Natural killer cell (primary cell): ENCODE results near the gene CAPN14. TPM values are rescaled to one million over a fixed set of nuclear protein-coding genes. Genes with fewer than 3 reads are reported as not detected.
A peak's percentile ranks its signal among the peaks of the same experiment; 100 is the strongest.

Experiments
- ATAC-seq, 3 donors: fragments of 150-1000 bp in 2 of 3; fragments of 200-7000 bp in 1 of 3; cut with Tn5 transposase; 1 replicate in 1 of 3; 2 replicates in 2 of 3; pipeline ENCODE4 v1.10.0; 2021; ENCODE audit warnings: mild to moderate bottlenecking in 2 of 3, moderate library complexity in 2 of 3
- DNase-seq, 2 donors: peaks; one replicate each; pipeline versions ENCODE4 v3.0.0 to v3.0.0-alpha.2; 2013 to 2021; ENCODE audit warnings: mixed read lengths in 1 of 2
- H3K27ac ChIP-seq: one replicate; pipeline ENCODE4 v1.5.1; 2013; ENCODE audit warnings: mild to moderate bottlenecking, low read length
- H3K27me3 ChIP-seq: one replicate; pipeline ENCODE4 v1.6.1; 2013; ENCODE audit warnings: low read length; ENCODE audit not compliant: control insufficient read depth, insufficient read depth
- H3K36me3 ChIP-seq: one replicate; pipeline ENCODE4 v1.6.1; 2013; ENCODE audit warnings: low read length; ENCODE audit not compliant: control insufficient read depth, insufficient read depth
- H3K4me1 ChIP-seq: one replicate; pipeline ENCODE4 v1.6.1; 2013; ENCODE audit warnings: low read length; ENCODE audit not compliant: control insufficient read depth, insufficient read depth
- H3K4me3 ChIP-seq: one replicate; pipeline ENCODE4 v1.5.1; 2013; ENCODE audit warnings: low read length
- H3K9me3 ChIP-seq: one replicate; pipeline ENCODE4 v1.6.1; 2013; ENCODE audit warnings: low read length; ENCODE audit not compliant: control insufficient read depth, insufficient read depth
- H3K27ac Mint-ChIP-seq, 2 donors: one replicate each; pipeline ENCODE4 v1.8.0; 2022; ENCODE audit warnings: mild to moderate bottlenecking in 2 of 2, mixed read lengths in 2 of 2, moderate library complexity in 1 of 2
- H3K27me3 Mint-ChIP-seq, 2 donors: one replicate each; pipeline ENCODE4 v1.8.0; 2022; ENCODE audit warnings: low read depth in 2 of 2, mixed read lengths in 2 of 2
- H3K36me3 Mint-ChIP-seq: one replicate; pipeline ENCODE4 v1.8.0; 2022; ENCODE audit warnings: mixed read lengths
- H3K4me1 Mint-ChIP-seq, 2 donors: one replicate each; pipeline ENCODE4 v1.8.0; 2022; ENCODE audit warnings: mixed read lengths in 2 of 2
- H3K4me3 Mint-ChIP-seq: one replicate; pipeline ENCODE4 v1.8.0; 2022; ENCODE audit warnings: mild to moderate bottlenecking, moderate library complexity, mixed read lengths
- H3K9me3 Mint-ChIP-seq, 2 donors: one replicate each; pipeline ENCODE4 v1.8.0; 2022; ENCODE audit warnings: mixed read lengths in 2 of 2
- WGBS: methylation state at CpG from one replicate; pipeline ENCODE4 v1.1.7; 2013; ENCODE audit warnings: missing lambda C conversion rate; ENCODE audit not compliant: insufficient coverage; 5-methylcytosine and 5-hydroxymethylcytosine counted together
- intact Hi-C: fragments of 100-400 bp; cut with micrococcal nuclease; formaldehyde crosslinking; loops from one replicate; pipeline ENCODE4 v1.14.2; 2022
- total RNA-seq, 4 donors: library from RNA; stranded (reverse); fragments of 120-200 nt in 1 of 4; gene quantifications; one replicate each; pipeline versions ENCODE4 v1.2.3 to v1.2.4, GENCODE V29; 2013 to 2022
- TF ChIP-seq, protein P1 (sequence below): fragments of 200-600 bp; IDR thresholded peaks from one replicate; pipeline ENCODE4 v1.8.0; 2022; ENCODE audit warnings: antibody characterized with exemption

CAPN14 gene
- total RNA-seq, 3 donors from 2014 or later (not counting 1 experiment from before 2014, with no cell fraction given) = 0.33 to 0.43 TPM; not detected in 1

DNA sequence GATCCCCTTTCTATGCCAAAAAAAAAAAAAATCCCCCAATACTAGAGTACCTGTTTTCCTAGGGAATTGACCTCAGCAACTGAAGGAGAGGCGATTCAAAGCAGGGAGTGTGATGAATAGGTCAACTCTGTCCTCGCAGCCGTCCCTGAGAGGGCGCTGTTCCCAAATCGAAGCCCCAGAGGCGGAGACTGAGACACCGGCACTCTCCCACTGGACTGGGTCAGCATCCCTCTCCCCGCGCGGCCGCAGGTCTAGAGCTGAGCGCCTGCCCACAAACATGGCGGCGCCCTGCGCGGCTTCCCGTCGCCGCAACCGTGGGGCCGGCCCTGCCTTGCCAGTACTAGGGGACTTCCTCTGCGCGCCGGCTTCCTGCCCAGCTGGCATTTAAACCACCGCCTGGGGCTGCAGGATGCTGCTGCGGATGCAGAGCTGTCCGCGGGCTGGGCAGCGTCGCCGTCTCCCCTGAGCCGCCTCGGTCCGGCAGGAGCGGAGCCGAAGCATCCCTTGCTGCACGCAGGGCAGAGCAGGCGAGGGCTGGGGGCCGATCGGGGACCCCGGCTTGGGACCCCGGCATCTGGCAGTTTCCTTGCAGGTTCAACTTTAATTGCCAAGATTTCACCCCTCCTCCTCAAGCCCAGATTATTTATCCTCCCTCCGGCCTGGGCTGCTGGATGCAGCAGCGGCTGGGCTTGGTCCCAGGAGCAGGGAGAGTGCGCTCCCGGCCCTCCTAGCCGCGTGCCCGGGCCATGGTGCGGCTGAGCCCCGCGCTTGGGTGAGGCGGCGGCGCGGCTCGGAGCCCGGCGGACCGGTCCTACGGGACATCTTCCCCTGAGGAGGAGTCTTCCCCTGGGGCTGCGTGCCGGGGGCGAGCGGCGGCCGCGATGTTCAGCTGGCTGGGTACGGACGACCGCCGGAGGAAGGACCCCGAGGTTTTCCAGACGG lies 16.7 kb upstream of the CAPN14 start, which contains the start of gene EHD3:
TSS of gene EHD3 (plus strand) at position 412 of the 942 bp plus-strand sequence. CDS start at position 882, 470 bp downstream.
- Mint-ChIP-seq H3K9me3 (no peaks in the 10 kb centered on the region), H3K4me3 (peak within 1 kb of the TSS; percentile 83), H3K27me3 (peaks cover 0 to under 1% of the 10 kb centered on the region in 2 donors), H3K36me3 (no peaks in the 10 kb centered on the region), H3K4me1 (peaks cover 16 to 38% of the 10 kb centered on the region in 2 donors), H3K27ac (peak within 1 kb of the TSS in 1 of 2 donors; percentile 67)
- ATAC-seq (peak; percentile 94 to 97 (median 96)), DNase-seq (peak; percentile 67 to 83)
- H3K27ac ChIP-seq = no peak within 1 kb of the TSS
- H3K4me3 ChIP-seq = peak within 1 kb of the TSS; percentile 51
- H3K9me3 ChIP-seq = no peaks in the 10 kb centered on the region
- TF ChIP-seq, protein P1, sequence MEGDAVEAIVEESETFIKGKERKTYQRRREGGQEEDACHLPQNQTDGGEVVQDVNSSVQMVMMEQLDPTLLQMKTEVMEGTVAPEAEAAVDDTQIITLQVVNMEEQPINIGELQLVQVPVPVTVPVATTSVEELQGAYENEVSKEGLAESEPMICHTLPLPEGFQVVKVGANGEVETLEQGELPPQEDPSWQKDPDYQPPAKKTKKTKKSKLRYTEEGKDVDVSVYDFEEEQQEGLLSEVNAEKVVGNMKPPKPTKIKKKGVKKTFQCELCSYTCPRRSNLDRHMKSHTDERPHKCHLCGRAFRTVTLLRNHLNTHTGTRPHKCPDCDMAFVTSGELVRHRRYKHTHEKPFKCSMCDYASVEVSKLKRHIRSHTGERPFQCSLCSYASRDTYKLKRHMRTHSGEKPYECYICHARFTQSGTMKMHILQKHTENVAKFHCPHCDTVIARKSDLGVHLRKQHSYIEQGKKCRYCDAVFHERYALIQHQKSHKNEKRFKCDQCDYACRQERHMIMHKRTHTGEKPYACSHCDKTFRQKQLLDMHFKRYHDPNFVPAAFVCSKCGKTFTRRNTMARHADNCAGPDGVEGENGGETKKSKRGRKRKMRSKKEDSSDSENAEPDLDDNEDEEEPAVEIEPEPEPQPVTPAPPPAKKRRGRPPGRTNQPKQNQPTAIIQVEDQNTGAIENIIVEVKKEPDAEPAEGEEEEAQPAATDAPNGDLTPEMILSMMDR = no peak
- H3K27me3 ChIP-seq = no peaks in the 10 kb centered on the region
- intact Hi-C loops = loop anchor here (10.0 kb wide), 1 partner anchor 101 kb away; no protein-coding TSS in a partner anchor
- no peaks in the 10 kb centered on the region for H3K36me3 ChIP-seq
- WGBS = 5% methylated on average over 74 of the region's 74 CpGs
- H3K4me1 ChIP-seq = peaks cover 11% of the 10 kb centered on the region

DNA sequence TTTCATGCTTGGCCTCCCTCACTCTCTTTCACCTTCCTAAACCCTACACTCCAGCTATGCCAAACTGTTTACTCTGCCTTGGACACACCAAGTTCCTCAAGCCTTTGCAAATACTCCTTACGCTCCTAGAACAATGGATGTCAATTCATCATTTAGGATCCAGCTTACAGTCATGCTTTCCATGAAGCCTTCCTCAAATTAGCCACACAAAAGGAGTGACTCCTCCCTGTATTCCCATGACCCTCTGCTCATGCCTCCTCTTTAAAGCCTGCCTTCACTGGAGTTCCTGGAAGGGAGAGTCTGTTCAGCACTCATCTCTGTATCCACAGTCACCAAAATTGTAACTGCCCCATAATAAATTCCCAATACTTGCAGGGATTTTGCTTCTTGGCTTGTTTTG lies 15.9 kb upstream of the CAPN14 start:
- intact Hi-C loops = loop anchor here (10.0 kb wide), 1 partner anchor 102 kb away; no protein-coding TSS in a partner anchor
- TF ChIP-seq, protein P1 = no peak
- H3K4me1 Mint-ChIP-seq = peaks cover 16 to 33% of the 10 kb centered on the region in 2 donors
- Histone ChIP-seq H3K27ac (no peak overlapping the region), H3K27me3 (no peaks in the 10 kb centered on the region), H3K9me3 (no peaks in the 10 kb centered on the region), H3K36me3 (no peaks in the 10 kb centered on the region), H3K4me3 (no peak overlapping the region), H3K4me1 (peaks cover 11% of the 10 kb centered on the region)
- peak overlapping the region; percentile 82 for H3K4me3 Mint-ChIP-seq
- no peaks in the 10 kb centered on the region for H3K9me3 Mint-ChIP-seq
- 100% methylated on average over 1 of the region's 1 CpG for WGBS
- peak overlapping the region in 1 of 2 donors; percentile 4 for H3K27ac Mint-ChIP-seq
- H3K36me3 Mint-ChIP-seq = no peaks in the 10 kb centered on the region
- ATAC-seq (no peak), DNase-seq (no peak)
- peaks cover 0 to 2% of the 10 kb centered on the region in 2 donors for H3K27me3 Mint-ChIP-seq

DNA sequence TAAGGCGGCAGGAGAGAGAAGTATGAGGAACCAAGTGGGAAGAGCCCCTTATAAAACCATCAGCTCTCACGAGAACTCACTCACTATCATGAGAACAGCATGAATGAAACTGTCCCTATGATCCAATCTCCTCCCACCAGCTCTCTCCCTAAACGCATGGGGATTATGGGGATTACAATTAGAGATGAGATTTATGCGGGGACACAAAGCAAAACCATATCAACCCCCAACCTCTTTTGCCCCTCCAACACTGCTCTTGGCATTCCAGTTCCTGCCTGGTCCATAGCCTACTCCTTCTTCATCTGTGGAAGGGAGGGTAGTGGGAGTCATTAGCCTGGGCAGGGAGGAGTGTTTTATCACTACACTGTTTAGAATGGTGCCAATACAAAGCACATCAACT lies 15.3 kb upstream of the CAPN14 start:
- TF ChIP-seq, protein P1 = no peak
- DNase-seq (no peak), ATAC-seq (no peak)
- no CpG with 5 or more reads among the region's 4 CpGs for WGBS
- Mint-ChIP-seq H3K27ac (peak overlapping the region in 1 of 2 donors; percentile 4), H3K36me3 (no peaks in the 10 kb centered on the region), H3K4me1 (peaks cover 16 to 31% of the 10 kb centered on the region in 2 donors), H3K4me3 (no peak overlapping the region), H3K27me3 (peaks cover 5% of the 10 kb centered on the region in 2 donors), H3K9me3 (no peaks in the 10 kb centered on the region)
- intact Hi-C loops = loop anchor here (10.0 kb wide), 1 partner anchor 102 kb away; no protein-coding TSS in a partner anchor
- no peaks in the 10 kb centered on the region for H3K36me3 ChIP-seq
- H3K27me3 ChIP-seq = no peaks in the 10 kb centered on the region
- no peaks in the 10 kb centered on the region for H3K9me3 ChIP-seq
- H3K4me1 ChIP-seq = peaks cover 11% of the 10 kb centered on the region
- no peak overlapping the region for H3K4me3 ChIP-seq
- no peak overlapping the region for H3K27ac ChIP-seq
